Measurements from ENCODE around the gene ACOT7. TPM values are rescaled to one million over a fixed set of nuclear protein-coding genes. Genes with fewer than 3 reads are reported as not detected.

Gene ACOT7
- polyA plus RNA-seq, 1 donor from 2014 or later = 3.8 TPM

- Mint-ChIP-seq H3K27ac (peak overlapping the region in 1 of 3 donors; percentile 56), H3K36me3 (peaks cover 2% of the 10 kb centered on the region), H3K9me3 (peaks cover 0 to 3% (median 0%) of the 10 kb centered on the region in 3 donors), H3K4me1 (peaks cover 7 to 12% (median 7%) of the 10 kb centered on the region in 3 donors), H3K27me3 (peaks cover 36% of the 10 kb centered on the region), H3K4me3 (no peak overlapping the region)
Measured at GRCh38 chr1:6244401-6245049, 149.0 kb downstream of the ACOT7 start.

DNA sequence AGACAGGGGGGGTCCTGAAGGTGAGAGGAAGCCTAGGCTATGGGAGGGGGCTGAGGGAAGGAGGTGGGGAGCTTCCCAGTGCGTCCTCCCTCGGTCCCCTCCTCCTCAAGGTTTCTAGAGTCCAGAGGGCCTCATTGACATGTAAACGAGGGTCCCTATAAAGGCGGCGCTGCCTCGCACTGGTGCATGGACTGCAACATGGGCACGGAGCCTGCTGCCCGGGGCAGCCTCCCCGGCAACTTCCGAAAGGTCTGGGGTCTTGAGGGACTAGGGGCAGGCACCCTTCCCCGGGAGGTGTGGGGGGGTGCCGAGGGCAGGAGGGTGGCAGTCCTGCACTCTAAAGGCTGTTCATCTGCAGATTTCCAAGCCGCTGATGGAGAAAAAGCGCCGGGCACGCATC lies 149.6 kb downstream of the ACOT7 start, which contains the start of gene HES3:
Gene HES3, plus strand, starts transcription at position 187 of the 400 bp plus-strand sequence. Its CDS starts 187 bp downstream, at position 374.
- peaks cover 7 to 12% (median 7%) of the 10 kb centered on the region in 3 donors for H3K4me1 Mint-ChIP-seq
- H3K27me3 Mint-ChIP-seq = peaks cover 41% of the 10 kb centered on the region
- H3K9me3 Mint-ChIP-seq = peaks cover 0 to 3% (median 0%) of the 10 kb centered on the region in 3 donors
- peak within 1 kb of the TSS in 1 of 3 donors; percentile 56 for H3K27ac Mint-ChIP-seq
- H3K36me3 Mint-ChIP-seq = peaks cover 2% of the 10 kb centered on the region
- no peak within 1 kb of the TSS for H3K4me3 Mint-ChIP-seq

DNA sequence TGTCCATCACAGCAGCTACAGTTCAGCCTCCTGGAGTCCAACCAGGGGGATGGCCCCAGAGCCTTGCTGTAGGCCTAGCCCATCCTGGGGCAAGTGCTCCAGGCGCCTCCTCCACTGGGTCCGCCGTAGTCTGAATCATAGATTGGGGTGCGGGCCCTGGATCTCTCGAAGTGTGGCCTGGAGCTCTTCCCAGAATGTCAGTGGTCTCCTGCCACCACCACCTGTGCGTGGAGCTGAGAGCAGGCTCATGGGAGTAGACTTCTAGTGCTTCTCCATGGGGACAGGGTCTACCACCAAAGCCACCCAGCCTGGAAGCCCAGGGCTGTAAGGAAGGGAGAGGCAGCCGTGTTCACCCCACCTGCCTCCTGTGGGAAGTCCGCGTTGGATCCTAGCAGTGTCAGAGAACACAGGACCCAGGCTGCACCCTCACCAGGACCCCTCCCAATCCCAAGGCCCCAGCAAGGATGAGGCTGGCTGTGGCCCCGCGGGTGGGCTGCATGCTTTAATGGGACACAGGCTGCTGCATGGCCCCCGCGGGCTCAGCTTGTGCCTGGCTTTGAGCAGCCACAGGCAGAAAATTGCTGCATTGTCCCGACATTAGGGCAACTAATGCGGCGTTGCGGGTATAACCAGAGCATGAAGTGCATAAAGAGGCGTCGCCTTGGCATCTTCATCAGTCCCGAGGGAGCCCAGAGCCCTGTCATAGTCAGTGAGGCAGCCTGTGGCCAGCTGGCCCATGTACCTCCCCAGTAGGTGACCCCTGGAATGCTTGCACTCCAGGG lies 150.3 kb downstream of the ACOT7 start:
- peaks cover 0 to 3% (median 0%) of the 10 kb centered on the region in 3 donors for H3K9me3 Mint-ChIP-seq
- peaks cover 40% of the 10 kb centered on the region for H3K27me3 Mint-ChIP-seq
- no peak overlapping the region for H3K4me3 Mint-ChIP-seq
- H3K36me3 Mint-ChIP-seq = peaks cover 2% of the 10 kb centered on the region
- H3K27ac Mint-ChIP-seq = peak overlapping the region in 1 of 3 donors; percentile 51
- peaks cover 7 to 12% (median 7%) of the 10 kb centered on the region in 3 donors for H3K4me1 Mint-ChIP-seq

DNA sequence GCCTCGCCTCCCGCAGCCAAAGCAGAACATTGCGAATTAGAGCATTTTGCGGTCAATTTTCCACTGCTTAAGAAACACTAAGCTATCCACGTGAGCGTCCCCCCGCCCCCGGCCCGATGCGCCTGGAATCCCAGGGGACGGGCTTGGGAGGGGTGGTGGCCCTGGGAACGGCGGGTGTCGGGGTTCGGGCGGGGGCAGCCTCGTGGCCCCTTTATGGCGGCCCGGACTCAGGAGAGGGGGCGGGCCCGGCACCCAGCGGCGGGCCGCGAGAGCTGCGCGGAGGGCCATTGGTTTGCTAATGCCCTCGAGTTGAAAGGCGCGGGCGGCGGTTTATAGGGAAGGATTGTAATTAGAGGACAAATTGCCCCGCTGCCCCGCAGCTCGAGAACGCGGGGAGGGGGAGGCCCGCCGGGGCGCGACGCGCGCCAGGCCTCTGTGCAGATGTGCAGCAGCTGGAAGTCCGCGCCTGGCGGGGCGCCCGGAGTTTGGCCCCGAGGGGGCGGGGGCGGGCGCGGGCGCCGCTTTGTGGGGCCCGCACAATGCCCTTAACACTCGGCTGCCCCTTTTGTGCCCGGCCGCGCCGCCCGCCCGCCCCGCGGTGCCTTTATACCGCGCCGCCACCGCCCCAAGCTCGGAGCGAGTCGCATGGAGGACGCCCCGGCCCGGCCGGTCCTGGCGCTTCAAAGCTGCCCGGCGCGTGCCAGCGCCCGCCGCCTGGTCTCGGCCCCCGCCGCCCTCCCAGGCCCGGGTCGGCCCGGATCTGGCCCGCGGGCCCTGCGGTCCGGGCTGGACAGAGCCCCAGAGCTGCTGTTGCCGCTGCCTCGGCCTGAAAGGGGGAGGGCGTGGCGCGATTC lies 151.5 kb downstream of the ACOT7 start:
- Mint-ChIP-seq H3K4me3 (no peak overlapping the region), H3K27ac (no peak overlapping the region), H3K36me3 (peaks cover 2% of the 10 kb centered on the region), H3K4me1 (peaks cover 7 to 8% (median 7%) of the 10 kb centered on the region in 3 donors), H3K27me3 (peaks cover 37% of the 10 kb centered on the region), H3K9me3 (peaks cover 0 to 3% (median 0%) of the 10 kb centered on the region in 3 donors)

GRCh38 chr1:6241107-6241886 lies 152.3 kb downstream of the ACOT7 start:
- no peaks in the 10 kb centered on the region for H3K9me3 Mint-ChIP-seq
- peaks cover 0 to 5% (median 3%) of the 10 kb centered on the region in 3 donors for H3K4me1 Mint-ChIP-seq
- peaks cover 29% of the 10 kb centered on the region for H3K27me3 Mint-ChIP-seq
- peaks cover 2% of the 10 kb centered on the region for H3K36me3 Mint-ChIP-seq
- peak overlapping the region in 3 of 4 donors; percentile 14 to 43 (median 36) for H3K4me3 Mint-ChIP-seq
- H3K27ac Mint-ChIP-seq = no peak overlapping the region

GRCh38 chr1:6239950-6240768 lies 153.4 kb downstream of the ACOT7 start:
- H3K4me1 Mint-ChIP-seq = peaks cover 0 to 5% (median 3%) of the 10 kb centered on the region in 3 donors
- no peak overlapping the region for H3K27ac Mint-ChIP-seq
- H3K4me3 Mint-ChIP-seq = no peak overlapping the region
- H3K27me3 Mint-ChIP-seq = peaks cover 27% of the 10 kb centered on the region
- no peaks in the 10 kb centered on the region for H3K9me3 Mint-ChIP-seq
- H3K36me3 Mint-ChIP-seq = peaks cover 2% of the 10 kb centered on the region

- H3K9me3 Mint-ChIP-seq = no peaks in the 10 kb centered on the region
- peaks cover 0 to 7% (median 7%) of the 10 kb centered on the region in 3 donors for H3K4me1 Mint-ChIP-seq
- peaks cover 24% of the 10 kb centered on the region for H3K27me3 Mint-ChIP-seq
- H3K4me3 Mint-ChIP-seq = no peak overlapping the region
- no peak overlapping the region for H3K27ac Mint-ChIP-seq
- H3K36me3 Mint-ChIP-seq = peaks cover 2% of the 10 kb centered on the region
Measured at GRCh38 chr1:6239213-6239752, 154.3 kb downstream of the ACOT7 start.

DNA sequence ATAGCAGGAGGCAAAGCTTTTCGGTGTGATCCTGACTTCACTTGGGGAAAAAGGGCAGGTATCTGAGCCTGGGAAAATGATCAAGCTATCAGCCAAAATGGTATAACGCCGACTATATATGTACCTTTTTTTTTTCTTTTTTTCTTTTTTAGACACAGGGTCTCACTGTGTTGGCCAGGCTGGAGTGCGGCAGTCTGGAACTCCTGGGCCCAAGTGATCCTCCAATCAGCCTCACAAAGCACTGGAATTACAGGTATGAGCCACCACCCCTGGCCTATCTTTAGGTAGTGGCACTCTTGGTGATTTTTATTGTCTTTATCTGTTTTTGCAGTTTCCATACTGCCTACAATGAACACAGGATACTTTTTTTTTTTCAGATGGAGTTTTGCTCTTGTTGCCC lies 156.5 kb downstream of the ACOT7 start:
- Mint-ChIP-seq H3K36me3 (peaks cover 2% of the 10 kb centered on the region), H3K27me3 (peaks cover 25% of the 10 kb centered on the region), H3K9me3 (no peaks in the 10 kb centered on the region), H3K4me3 (peak overlapping the region; percentile 16 to 89 (median 84)), H3K27ac (peak overlapping the region in 1 of 3 donors; percentile 45), H3K4me1 (peaks cover 4 to 10% (median 9%) of the 10 kb centered on the region in 3 donors)

- H3K4me3 Mint-ChIP-seq = peak overlapping the region; percentile 86 to 92 (median 90)
- H3K4me1 Mint-ChIP-seq = peaks cover 4 to 7% (median 5%) of the 10 kb centered on the region in 3 donors
- no peaks in the 10 kb centered on the region for H3K36me3 Mint-ChIP-seq
- no peaks in the 10 kb centered on the region for H3K9me3 Mint-ChIP-seq
- peak overlapping the region in 2 of 3 donors; percentile 45 to 63 for H3K27ac Mint-ChIP-seq
- peaks cover 16% of the 10 kb centered on the region for H3K27me3 Mint-ChIP-seq
Measured at GRCh38 chr1:6235296-6235677, 158.3 kb downstream of the ACOT7 start.

DNA sequence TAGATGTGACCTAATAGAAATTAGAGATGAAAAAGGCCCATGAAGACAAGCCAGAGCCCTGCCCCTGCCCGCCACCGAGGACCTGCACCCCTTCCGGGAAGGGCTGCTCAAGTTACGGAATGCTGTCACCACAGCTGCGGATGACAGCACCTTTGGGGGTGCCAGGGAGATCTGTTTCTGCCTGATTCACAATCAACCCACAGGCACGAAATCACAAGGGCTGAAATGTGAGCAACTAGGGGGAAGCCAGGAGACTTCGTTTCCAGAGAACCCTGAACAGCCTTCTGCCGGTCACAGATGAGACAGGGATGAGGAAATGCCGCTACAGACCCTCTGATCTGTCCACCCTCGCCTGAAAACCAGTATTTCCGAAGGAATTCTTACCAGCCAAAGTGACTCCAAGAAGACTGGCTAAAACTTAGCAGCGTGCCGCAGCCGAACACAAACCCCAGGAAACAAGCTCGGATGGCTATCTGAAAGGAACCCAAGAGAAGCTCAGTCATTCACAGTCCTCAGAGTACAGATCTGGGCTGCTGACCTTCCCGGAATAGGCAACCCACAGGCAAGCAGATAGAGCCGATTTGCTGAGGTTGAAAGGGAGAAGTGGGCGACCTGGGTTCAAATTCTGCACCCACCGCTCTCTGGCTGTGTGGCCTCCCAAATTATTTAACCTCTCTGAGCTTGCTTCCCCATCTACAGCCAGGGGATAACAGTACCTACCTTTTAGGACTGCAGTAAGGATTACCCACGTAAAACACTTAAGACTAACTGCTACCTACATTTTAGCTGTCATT lies 158.9 kb downstream of the ACOT7 start:
- Mint-ChIP-seq H3K27ac (peak overlapping the region in 2 of 3 donors; percentile 19 to 45), H3K4me1 (peaks cover 4 to 7% (median 5%) of the 10 kb centered on the region in 3 donors), H3K27me3 (peaks cover 11% of the 10 kb centered on the region), H3K9me3 (no peaks in the 10 kb centered on the region), H3K4me3 (peak overlapping the region; percentile 86 to 92 (median 90)), H3K36me3 (no peaks in the 10 kb centered on the region)

DNA sequence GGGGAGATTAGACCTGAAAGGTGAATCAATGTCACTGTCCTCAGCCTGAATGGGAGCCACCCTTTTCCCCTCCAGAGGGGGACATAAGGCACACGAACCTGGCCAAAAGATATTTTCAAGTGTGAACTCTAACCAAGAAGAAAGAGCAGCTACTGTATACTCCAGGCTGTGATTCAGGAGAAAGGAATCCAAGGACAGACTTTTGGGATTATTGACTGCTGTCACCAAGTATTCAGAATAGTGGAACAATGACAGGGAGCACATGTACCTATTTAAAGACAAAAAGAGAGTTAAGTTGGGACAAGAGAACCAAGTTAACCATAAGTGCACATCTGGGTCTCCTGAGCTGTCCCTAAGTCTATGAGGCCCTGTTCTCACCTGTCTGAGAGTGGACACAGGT lies 160.2 kb downstream of the ACOT7 start:
- peaks cover 4 to 7% (median 5%) of the 10 kb centered on the region in 3 donors for H3K4me1 Mint-ChIP-seq
- no peaks in the 10 kb centered on the region for H3K9me3 Mint-ChIP-seq
- peak overlapping the region in 2 of 4 donors; percentile 41 to 89 for H3K4me3 Mint-ChIP-seq
- H3K36me3 Mint-ChIP-seq = no peaks in the 10 kb centered on the region
- peaks cover 1% of the 10 kb centered on the region for H3K27me3 Mint-ChIP-seq
- peak overlapping the region in 1 of 3 donors; percentile 45 for H3K27ac Mint-ChIP-seq

GRCh38 chr1:6225651-6226050 lies 167.9 kb downstream of the ACOT7 start:
- Mint-ChIP-seq H3K36me3 (peaks cover 14% of the 10 kb centered on the region), H3K9me3 (peaks cover 0 to 1% (median 0%) of the 10 kb centered on the region in 3 donors), H3K27me3 (no peaks in the 10 kb centered on the region), H3K27ac (no peak overlapping the region), H3K4me1 (peaks cover 0 to 2% (median 0%) of the 10 kb centered on the region in 3 donors), H3K4me3 (no peak overlapping the region)

All from IgD-negative memory B cell (primary cell).